Measurements from ENCODE around the gene HSPB6. TPM values are rescaled to one million over a fixed set of nuclear protein-coding genes. Genes with fewer than 3 reads are reported as not detected.

The HSPB6 gene
- total RNA-seq, 1 donor from 2014 or later = not detected

GRCh38 chr19:35740423-35741202 lies 16.2 kb downstream of the HSPB6 start:
- Mint-ChIP-seq H3K4me3 (ENCODE audit: unreplicated experiment) (peak overlapping the region; percentile 86), H3K27me3 (ENCODE audit: unreplicated experiment) (peaks cover 22% of the 10 kb centered on the region), H3K4me1 (ENCODE audit: unreplicated experiment) (peaks cover 21% of the 10 kb centered on the region), H3K27ac (ENCODE audit: unreplicated experiment) (peak overlapping the region; percentile 48), H3K9me3 (ENCODE audit: unreplicated experiment) (no peaks in the 10 kb centered on the region), H3K36me3 (ENCODE audit: low read depth, unreplicated experiment) (peaks cover 18% of the 10 kb centered on the region)
- peak; percentile 96 for DNase-seq (ENCODE audit: low spot score)
- no peak for TF ChIP-seq CTCF (IDR thresholded peaks at IDR 0.05; ENCODE audit: unreplicated experiment)

- no peak for DNase-seq (ENCODE audit: low spot score)
- no peak for TF ChIP-seq CTCF (IDR thresholded peaks at IDR 0.05; ENCODE audit: unreplicated experiment)
- H3K4me1 Mint-ChIP-seq (ENCODE audit: unreplicated experiment) = peaks cover 19% of the 10 kb centered on the region
- H3K27me3 Mint-ChIP-seq (ENCODE audit: unreplicated experiment) = peaks cover 24% of the 10 kb centered on the region
- peaks cover 22% of the 10 kb centered on the region for H3K36me3 Mint-ChIP-seq (ENCODE audit: low read depth, unreplicated experiment)
- no peak overlapping the region for H3K27ac Mint-ChIP-seq (ENCODE audit: unreplicated experiment)
- H3K9me3 Mint-ChIP-seq (ENCODE audit: unreplicated experiment) = no peaks in the 10 kb centered on the region
- H3K4me3 Mint-ChIP-seq (ENCODE audit: unreplicated experiment) = peak overlapping the region; percentile 86
Observed at GRCh38 chr19:35740108-35740422, 16.8 kb downstream of the HSPB6 start.

GRCh38 chr19:35739275-35740107 lies 17.3 kb downstream of the HSPB6 start:
- peaks cover 27% of the 10 kb centered on the region for H3K36me3 Mint-ChIP-seq (ENCODE audit: low read depth, unreplicated experiment)
- no peak for DNase-seq (ENCODE audit: low spot score)
- H3K27ac Mint-ChIP-seq (ENCODE audit: unreplicated experiment) = no peak overlapping the region
- H3K27me3 Mint-ChIP-seq (ENCODE audit: unreplicated experiment) = peaks cover 24% of the 10 kb centered on the region
- TF ChIP-seq CTCF (IDR thresholded peaks at IDR 0.05; ENCODE audit: unreplicated experiment) = no peak
- H3K4me3 Mint-ChIP-seq (ENCODE audit: unreplicated experiment) = peak overlapping the region; percentile 56
- H3K4me1 Mint-ChIP-seq (ENCODE audit: unreplicated experiment) = peaks cover 17% of the 10 kb centered on the region
- H3K9me3 Mint-ChIP-seq (ENCODE audit: unreplicated experiment) = no peaks in the 10 kb centered on the region

- H3K4me1 Mint-ChIP-seq (ENCODE audit: unreplicated experiment) = peaks cover 12% of the 10 kb centered on the region
- no peaks in the 10 kb centered on the region for H3K9me3 Mint-ChIP-seq (ENCODE audit: unreplicated experiment)
- no peak for TF ChIP-seq CTCF (IDR thresholded peaks at IDR 0.05; ENCODE audit: unreplicated experiment)
- no peak for DNase-seq (ENCODE audit: low spot score)
- peaks cover 33% of the 10 kb centered on the region for H3K36me3 Mint-ChIP-seq (ENCODE audit: low read depth, unreplicated experiment)
- H3K27me3 Mint-ChIP-seq (ENCODE audit: unreplicated experiment) = peaks cover 30% of the 10 kb centered on the region
- H3K4me3 Mint-ChIP-seq (ENCODE audit: unreplicated experiment) = no peak overlapping the region
- H3K27ac Mint-ChIP-seq (ENCODE audit: unreplicated experiment) = no peak overlapping the region
Observed at GRCh38 chr19:35738887-35739229, 18.0 kb downstream of the HSPB6 start.

All from endothelial cell (in vitro differentiated cells).